Measurements from ENCODE around the gene PTGR1.

Gene PTGR1

GRCh38 chr9:111637421-111637950 lies 38.0 kb upstream of the PTGR1 start:
- ChIA-PET CTCF (interaction anchor here (0.9 to 1.2 kb wide), 2 partner anchors 12 to 439 kb away, joined by 3 read pairs; no protein-coding TSS in a partner anchor), POLR2A (no interaction called here)
- TF ChIP-seq CTCF (IDR thresholded peaks at IDR 0.05; ENCODE audit: control extremely low read depth, extremely low read depth, low read depth, missing control alignments) = no peak

GRCh38 chr9:111634860-111635259 lies 35.4 kb upstream of the PTGR1 start:
- TF ChIP-seq CTCF (IDR thresholded peaks at IDR 0.05; ENCODE audit: control extremely low read depth, extremely low read depth, low read depth, missing control alignments) = no peak
- ChIA-PET POLR2A (no interaction called here), CTCF (no interaction called here)
- DNase-seq (ENCODE audit: extremely low spot score) = no peak

More at GRCh38 chr9:111637421-111637950, 38.0 kb upstream of the PTGR1 start:
- DNase-seq (ENCODE audit: extremely low spot score) = no peak

GRCh38 chr9:111633389-111633736 lies 33.9 kb upstream of the PTGR1 start:
- TF ChIP-seq CTCF (IDR thresholded peaks at IDR 0.05; ENCODE audit: control extremely low read depth, extremely low read depth, low read depth, missing control alignments) = no peak
- no peak for DNase-seq (ENCODE audit: extremely low spot score)
- ChIA-PET CTCF (interaction anchor here (1.2 to 3.7 kb wide), 2 partner anchors 12 kb away, joined by 3 to 15 read pairs; no protein-coding TSS in a partner anchor), POLR2A (no interaction called here)

- CTCF ChIA-PET = interaction anchor here (1.2 to 3.7 kb wide), 2 partner anchors 11 to 12 kb away, joined by 3 to 15 read pairs; no protein-coding TSS in a partner anchor
- POLR2A ChIA-PET = no interaction called here
- no peak for TF ChIP-seq CTCF (IDR thresholded peaks at IDR 0.05; ENCODE audit: control extremely low read depth, extremely low read depth, low read depth, missing control alignments)
Observed at GRCh38 chr9:111632695-111633388, 33.4 kb upstream of the PTGR1 start.

GRCh38 chr9:111632060-111632459 lies 32.6 kb upstream of the PTGR1 start:
- no peak for TF ChIP-seq CTCF (IDR thresholded peaks at IDR 0.05; ENCODE audit: control extremely low read depth, extremely low read depth, low read depth, missing control alignments)
- ChIA-PET POLR2A (no interaction called here), CTCF (interaction anchor here (0.9 to 3.7 kb wide), 2 partner anchors 11 to 443 kb away, joined by 3 to 15 read pairs; no protein-coding TSS in a partner anchor)
- DNase-seq (ENCODE audit: extremely low spot score) = no peak

More at GRCh38 chr9:111632695-111633388, 33.4 kb upstream of the PTGR1 start:
- no peak for DNase-seq (ENCODE audit: extremely low spot score)

- TF ChIP-seq CTCF (IDR thresholded peaks at IDR 0.05; ENCODE audit: control extremely low read depth, extremely low read depth, low read depth, missing control alignments) = no peak
- DNase-seq (ENCODE audit: extremely low spot score) = peak; percentile 100
- ChIA-PET POLR2A (interaction anchor here (0.5 to 1.0 kb wide), 5 partner anchors 25 to 855 kb away, joined by 3 to 7 read pairs (median 3); partner anchors contain the start of gene KIAA1958), CTCF (interaction anchor here (0.9 to 3.7 kb wide), 2 partner anchors 10 to 443 kb away, joined by 3 to 15 read pairs; no protein-coding TSS in a partner anchor)
Observed at GRCh38 chr9:111631214-111631971, 31.9 kb upstream of the PTGR1 start, which contains the start of gene DNAJC25. DNAJC25 (plus strand) TSS chr9:111631334; CDS start chr9:111631408, 74 bp downstream.
